Erythroblast (primary cell): ENCODE data around the gene OSM.
A peak's percentile ranks its signal among the peaks of the same experiment; 100 is the strongest.

Experiments
- DNase-seq, 2 experiments: peaks; one replicate each; lab custom pipeline; 2025; lab: John Stamatoyannopoulos, UW
- GATA1 ChIP-seq: IDR thresholded peaks from 2 replicates; pipeline ENCODE4 v1.6.1; 2011; ENCODE audit warnings: low read depth, mild to moderate bottlenecking, control low read depth, low read length, moderate library complexity
- POLR2A ChIP-seq: IDR thresholded peaks from 2 replicates; pipeline ENCODE4 v1.6.1; 2011; ENCODE audit warnings: mild to moderate bottlenecking, low read length

The OSM gene

DNA sequence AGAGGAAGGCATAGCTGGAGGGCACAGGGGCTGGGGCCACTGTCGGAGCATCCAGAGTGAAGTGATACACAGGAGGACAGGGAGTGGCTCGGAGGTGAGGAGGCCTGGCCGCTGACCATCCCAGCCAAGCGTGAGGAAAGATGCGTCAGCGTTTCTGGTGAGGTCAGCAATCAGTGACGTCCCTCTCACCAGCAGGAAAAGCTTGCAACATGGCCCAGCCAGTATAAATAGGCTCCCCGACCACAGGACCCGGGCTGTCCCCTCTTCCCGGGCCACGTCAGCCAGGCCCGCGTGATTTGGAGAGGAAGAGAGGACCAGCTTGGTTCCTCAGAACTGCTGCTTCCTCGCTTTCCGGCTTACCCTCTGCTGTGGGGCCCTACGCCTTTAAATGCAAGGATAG lies 4.2 kb upstream of the OSM start:
- TF ChIP-seq POLR2A: no peak
- TF ChIP-seq GATA1: no peak
- peak; percentile 22 to 50 for DNase-seq

DNA sequence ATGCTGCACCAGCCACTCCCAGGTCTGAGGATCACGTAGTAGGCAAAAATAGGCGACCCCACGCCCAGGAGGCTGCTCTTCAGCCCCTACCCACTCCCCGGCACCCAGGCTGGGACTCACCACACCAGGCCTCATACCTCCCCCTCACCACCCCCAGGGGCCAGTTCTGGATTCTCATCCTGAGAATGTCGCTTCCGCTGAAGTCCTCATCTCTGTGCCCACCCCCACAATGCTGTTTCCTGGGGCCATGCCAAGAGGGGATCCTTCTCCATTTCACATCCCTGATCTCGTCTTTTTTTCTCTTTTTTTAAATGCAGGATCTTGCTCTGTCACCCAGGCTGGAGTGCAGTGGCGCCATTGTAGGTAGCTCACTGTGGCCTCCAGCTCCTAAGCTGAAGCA lies 1.7 kb upstream of the OSM start:
- peak; percentile 20 for TF ChIP-seq POLR2A
- no peak for TF ChIP-seq GATA1
- DNase-seq: no peak

DNA sequence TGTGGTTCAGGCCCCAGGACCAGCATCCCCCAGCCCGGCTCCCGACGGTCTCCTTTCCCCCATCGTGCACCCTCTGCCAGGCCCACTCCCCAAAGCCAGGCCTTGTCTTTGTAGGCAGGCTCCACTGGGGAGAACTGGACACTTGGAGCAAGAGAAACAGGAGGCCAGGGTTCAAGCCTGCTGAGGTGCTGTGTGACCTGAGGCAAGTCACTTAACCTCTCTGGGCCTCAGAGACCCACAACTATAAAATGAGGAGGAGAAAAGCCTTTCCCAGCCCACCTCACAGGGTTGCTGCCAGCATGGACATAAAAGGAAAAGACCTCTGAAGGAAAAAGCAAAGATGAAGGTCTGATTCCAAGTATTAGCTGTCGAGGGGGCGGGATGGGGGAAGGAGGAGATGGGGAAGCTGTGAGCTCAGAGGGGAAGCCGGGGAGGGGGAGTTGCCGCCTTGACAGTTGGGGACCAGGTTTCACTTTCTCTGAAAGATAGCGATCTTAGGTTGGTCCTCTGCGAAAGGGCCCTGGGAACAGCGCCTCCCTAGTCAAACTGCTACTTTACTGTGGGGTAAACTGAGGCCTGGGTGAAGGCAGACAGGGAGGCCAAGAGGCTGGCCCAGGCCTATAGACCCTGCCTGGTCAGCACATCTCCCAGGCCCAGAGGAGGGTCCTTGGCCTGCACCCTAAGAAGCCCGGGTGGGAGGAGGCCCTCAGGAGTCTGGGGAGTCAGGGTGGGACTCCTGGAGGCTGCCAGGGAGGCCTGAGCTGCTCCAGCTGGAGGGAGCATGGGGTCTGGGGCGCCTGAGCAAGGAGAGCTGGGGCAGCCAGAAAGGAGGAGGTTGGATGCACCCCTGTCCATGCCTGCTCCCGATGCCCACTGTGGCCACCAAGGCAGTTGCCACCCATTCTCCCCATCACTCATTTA lies 991 bp upstream of the OSM start:
- peak; percentile 65 to 74 for DNase-seq
- TF ChIP-seq POLR2A: no peak
- no peak for TF ChIP-seq GATA1

DNA sequence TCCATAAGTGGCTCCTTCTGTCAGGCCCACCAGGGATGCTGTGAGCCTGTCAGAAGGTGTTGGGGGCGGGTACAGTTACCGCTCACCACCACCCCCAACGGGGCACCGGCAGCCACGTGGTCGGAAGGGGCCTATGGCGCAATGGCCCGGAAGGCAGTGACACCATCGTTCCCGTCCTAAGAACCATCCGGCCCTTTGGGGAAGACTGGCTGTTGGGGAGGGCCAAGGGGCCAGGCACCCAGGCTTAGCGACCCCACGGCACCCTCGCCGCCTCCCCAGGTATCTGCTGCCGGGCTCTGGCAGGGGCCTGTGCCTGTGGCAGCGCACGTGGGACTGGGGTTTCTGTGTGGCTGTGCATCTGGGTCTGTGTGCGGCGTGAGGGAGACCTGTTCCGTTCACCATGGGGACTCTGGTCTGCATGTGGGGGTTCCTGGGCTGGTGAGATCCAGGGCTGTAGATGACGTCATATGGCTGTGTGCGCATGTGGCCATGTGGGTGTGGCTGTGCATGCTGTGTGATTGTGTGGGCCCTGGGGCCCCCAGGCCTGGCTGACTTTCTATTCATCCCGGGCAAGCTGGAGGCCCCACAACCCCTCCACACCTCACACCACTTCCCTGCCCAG lies 717 bp downstream of the OSM start:
- TF ChIP-seq POLR2A: peak; percentile 96
- no peak for TF ChIP-seq GATA1
- DNase-seq: peak; percentile 92

DNA sequence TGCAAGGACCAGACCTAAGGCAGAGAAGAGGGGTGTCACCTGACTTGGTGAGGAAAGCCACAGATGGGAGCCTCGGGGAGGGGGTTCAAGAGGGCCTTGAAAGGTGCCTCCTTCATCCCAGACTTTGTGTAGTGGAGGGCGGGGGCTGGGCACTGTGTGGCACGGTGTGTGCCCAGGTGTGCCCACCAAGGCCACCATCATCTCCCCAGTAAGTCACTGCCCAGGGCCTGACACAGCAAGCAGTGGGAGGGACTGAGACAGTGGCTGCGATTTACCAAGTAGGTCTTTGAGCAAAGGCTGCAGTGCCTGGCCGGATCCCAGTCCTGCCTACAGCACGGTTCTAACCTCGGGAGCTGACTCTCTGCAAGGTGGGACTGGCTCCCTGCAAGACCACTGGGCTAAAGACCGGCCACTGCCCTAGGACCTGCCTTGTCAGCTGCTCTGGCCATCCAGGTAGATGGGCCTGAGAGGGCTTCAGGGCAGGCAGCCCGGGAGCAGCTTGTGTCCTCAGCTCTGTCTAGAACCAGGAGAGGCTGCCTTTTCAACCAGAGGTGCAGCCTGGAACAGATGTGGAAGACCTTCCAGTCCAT lies 1.4 kb downstream of the OSM start:
- TF ChIP-seq GATA1 (no peak), POLR2A (no peak)
- DNase-seq: peak in 1 of 2 experiments; percentile 55

DNA sequence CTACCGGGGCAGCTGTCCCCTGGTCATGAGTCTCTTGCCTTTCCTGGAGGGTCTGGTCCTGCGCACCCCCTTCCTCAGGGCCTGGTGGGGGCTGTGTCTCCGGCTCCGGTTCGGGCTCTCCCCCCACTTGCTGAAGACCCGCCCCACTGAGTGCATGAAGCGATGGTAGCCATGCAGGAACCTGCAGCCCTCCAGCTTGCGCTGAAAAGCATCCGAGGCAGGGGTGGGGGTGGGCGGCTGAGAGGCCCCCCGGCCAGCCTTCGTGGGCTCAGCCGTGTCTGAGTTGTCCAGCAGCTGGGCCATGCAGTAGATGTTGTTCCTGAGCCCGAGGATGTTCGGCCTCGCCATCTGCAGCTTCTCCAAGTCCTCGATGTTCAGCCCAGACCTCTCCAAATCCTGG lies 2.8 kb downstream of the OSM start:
- no peak for TF ChIP-seq POLR2A

DNA sequence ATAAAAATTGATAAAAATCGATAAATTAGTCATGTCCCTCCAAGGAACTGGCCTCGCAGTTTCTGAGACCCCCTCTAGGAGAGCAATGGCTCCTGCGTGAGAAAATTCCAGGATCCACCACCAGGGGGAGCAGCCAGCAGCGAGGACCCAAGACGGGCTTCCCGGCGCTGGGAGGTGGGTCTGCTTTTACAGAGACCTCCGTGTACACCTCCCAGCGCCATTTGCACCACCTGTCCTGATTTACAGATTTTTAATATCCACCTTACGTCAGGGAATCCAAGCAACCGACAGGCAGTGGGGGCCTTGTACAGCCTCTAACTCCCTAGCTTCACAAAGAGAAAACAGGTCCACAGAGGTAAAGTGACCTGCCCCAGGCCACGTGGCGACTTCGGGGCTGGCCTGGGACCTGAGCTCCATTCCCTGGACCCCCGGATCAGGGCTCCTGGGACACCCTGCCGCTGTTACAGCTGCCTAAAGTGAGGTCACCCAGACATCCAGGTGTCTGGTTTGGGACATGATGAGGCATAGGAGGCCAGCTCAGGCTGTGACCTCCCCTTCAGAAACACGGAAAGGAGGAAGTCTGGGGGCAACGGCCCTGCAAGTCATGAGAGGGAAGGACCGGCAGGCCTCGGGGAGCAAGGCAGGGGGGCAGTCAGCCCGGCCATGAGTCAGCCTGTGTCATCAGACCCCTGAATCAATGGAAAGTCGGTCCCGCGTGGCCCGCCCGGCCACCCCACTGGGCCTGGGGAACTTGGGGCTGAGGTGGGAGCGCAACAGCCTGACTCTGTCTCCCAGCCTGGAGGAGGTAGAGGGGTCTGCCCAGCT lies 3.5 kb downstream of the OSM start:
- TF ChIP-seq GATA1 (no peak), POLR2A (peak; percentile 42)
- DNase-seq: peak; percentile 78 to 90

More for the DNA sequence above, 2.8 kb downstream of the OSM start:
- DNase-seq: no peak

DNA sequence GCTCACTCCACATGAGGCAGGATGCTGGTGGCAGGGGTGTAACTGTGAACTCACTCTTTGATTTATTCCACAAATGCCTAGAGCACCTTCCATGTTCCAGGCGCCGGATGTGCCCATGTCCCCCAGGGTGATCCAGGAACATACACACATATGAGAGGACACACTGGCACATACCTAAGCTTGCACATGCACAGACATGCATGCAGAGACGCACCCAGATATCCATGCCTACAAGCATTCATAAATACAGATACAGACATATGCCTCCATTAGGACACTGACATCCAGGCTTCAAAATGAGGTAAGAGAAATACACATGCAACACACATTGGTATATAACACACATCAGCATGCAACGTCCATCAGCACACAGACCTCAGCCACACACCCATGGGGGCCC lies 4.5 kb downstream of the OSM start:
- no peak for DNase-seq
- TF ChIP-seq POLR2A (peak; percentile 55), GATA1 (no peak)

DNA sequence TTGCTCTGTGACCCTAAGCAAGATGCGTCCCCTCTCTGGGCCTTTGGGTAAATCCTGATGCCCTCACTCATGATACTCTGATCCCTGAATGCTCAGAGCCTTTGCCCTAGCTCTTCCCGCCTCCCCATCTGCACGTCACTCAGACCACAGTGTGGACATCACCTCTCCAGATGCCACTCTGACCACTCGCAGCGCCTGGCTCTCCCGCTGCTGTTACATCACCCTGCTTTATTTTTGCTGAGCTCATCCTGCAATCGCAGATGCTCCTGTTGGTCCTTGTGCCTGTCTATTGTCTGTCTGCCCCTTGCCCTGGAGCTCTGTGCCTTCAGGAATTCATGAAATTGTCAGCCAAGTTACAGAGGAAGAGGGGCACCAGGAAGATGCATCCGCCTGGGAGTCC lies 5.5 kb downstream of the OSM start:
- DNase-seq: peak; percentile 26 to 42
- TF ChIP-seq POLR2A (peak; percentile 29), GATA1 (no peak)

DNA sequence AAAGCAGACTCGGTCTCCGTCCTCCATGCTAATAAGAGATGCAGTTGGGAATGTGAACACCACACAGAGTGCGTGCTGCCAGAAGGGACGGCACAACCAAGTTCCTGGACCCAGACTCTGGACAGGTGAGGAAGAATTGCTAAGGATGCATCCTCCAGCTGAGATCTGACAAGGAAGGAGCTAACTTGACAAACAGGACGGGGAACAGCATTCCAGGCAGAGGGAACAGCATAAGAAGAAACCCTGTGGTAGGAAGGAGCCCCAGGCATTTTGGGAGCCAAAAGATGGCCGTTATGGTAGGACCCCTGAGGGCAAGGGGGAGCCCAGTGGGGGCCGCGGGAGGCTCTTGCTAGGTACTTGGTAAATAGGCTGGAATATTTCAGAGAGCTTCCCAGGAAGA lies 6.0 kb downstream of the OSM start:
- no peak for DNase-seq
- no peak for TF ChIP-seq POLR2A
- no peak for TF ChIP-seq GATA1

DNA sequence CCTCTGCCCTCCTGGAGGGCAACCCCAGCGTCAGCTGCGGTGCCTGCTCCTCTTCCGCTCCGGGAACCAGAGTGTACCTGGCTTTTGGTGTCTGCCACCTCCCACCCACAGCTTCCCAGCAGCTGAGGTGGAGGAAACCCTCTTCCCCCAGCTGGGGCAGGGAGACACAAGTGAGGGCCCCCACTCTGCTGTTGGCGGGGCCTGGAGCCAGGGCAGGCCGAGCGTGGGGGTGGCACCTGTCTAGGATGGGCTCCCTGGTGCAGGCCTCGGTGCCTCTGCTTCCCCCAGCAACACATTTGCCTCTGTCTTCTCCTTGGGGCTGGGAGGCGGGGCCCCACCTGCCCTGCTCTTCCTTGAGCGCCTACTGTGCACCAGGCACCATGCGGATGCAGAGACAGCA lies 6.4 kb downstream of the OSM start:
- TF ChIP-seq GATA1: no peak
- TF ChIP-seq POLR2A: no peak
- DNase-seq: no peak

DNA sequence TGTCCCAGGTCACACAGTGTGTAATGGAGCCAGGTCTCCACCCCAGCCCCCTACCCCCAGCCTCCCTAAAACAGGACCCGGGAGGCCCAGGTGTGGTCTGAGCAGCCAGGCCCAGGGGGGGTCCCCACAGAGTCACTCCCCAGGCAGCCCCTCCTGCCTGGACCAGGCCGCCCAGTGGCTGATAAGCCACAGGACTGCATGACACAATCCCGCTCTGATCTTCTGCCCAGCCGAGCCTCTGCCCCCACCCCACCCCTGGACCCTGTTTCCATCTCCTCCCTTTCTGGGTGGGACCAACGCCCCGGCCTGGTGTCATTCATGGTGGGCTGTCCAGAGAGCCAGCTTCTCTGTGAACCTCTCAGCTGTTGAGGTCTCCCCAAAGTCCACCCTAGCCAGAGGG lies 12.3 kb downstream of the OSM start:
- TF ChIP-seq GATA1 (no peak), POLR2A (no peak)
- peak in 1 of 2 experiments; percentile 23 for DNase-seq

DNA sequence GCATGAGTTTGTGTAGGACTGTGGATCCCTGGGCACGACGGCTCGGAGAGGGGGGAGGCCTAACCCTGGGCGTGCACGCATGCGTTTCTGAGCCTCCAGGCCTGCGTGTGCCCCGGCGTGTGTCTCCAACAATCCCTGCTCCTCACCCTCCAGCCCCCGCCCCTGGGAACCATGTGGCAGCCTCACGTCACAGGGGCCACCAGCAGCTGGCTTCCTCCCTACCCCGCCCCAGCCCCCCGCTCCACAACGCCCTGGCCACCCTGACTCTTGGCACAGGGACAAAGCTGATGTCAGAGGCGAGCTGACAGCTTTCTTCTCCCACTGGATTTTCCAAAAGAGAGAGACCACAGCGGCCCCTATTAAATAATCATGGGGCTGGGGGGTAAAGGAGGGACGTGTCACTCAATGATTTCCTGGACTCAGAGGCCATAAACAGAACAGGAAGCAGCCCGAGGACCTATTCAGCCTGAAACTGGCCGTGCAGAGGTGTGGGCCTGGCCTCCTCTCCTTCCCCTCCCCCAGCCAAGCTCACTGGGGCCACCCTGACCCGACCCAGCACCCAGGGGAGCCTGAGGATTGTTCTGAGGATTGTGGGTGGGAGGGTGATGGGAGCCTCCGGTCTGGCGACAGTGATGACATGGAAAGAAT lies 13.3 kb downstream of the OSM start:
- DNase-seq: peak in 1 of 2 experiments; percentile 35
- TF ChIP-seq GATA1: no peak
- no peak for TF ChIP-seq POLR2A
